ENCODE results near the gene LAGE3.

The LAGE3 gene

GRCh38 chrX:154430916-154431315 is 48.2 kb downstream of the LAGE3 start:
- POLR2A ChIA-PET: interaction anchor here (0.7 to 0.8 kb wide), 2 partner anchors 10 to 99 kb away, joined by 3 read pairs; no protein-coding TSS in a partner anchor
- DNase-seq: no peak
- WGBS (ENCODE audit: insufficient coverage): 45% methylated on average over 7 of the region's 7 CpGs
- Histone ChIP-seq H3K27ac (ENCODE audit: insufficient read depth in 1 of 2, low read depth in 1 of 2, low read length in 2 of 2, poor library complexity in 1 of 2, severe bottlenecking in 2 of 2) (peak overlapping the region in 1 of 2 experiments; percentile 43), H3K4me3 (ENCODE audit: control insufficient read depth in 1 of 7, extremely low read depth in 1 of 7, insufficient read depth in 4 of 7, low read depth in 2 of 7, low read length in 6 of 7) (peak overlapping the region in 3 of 7 experiments; percentile 9 to 43 (median 30)), H3K9me3 (ENCODE audit: control extremely low read depth in 1 of 5, control insufficient read depth in 4 of 5, insufficient read depth in 2 of 5, low read depth in 1 of 5, low read length in 4 of 5) (peaks cover 0 to under 1% (median 0%) of the 10 kb centered on the region in 5 experiments), H3K27me3 (replicated peaks in 2 of 5; ENCODE audit: control insufficient read depth in 4 of 5, insufficient read depth in 5 of 5, low read length in 4 of 5) (peaks cover 0 to 4% (median 0%) of the 10 kb centered on the region in 5 experiments), H3K4me1 (ENCODE audit: control extremely low read depth in 1 of 4, control insufficient read depth in 4 of 4, insufficient read depth in 4 of 4, low read length in 3 of 4) (peaks cover 0 to 40% (median 35%) of the 10 kb centered on the region in 4 experiments), H3K36me3 (ENCODE audit: control insufficient read depth in 4 of 4, insufficient read depth in 4 of 4, low read length in 3 of 4) (peaks cover 8 to 39% (median 23%) of the 10 kb centered on the region in 4 experiments)
- CTCF ChIA-PET: interaction anchor here (0.6 to 1.8 kb wide), 5 partner anchors 9 to 59 kb away, joined by 3 to 4 read pairs (median 3); partner anchors contain the start of genes RPL10 and SLC10A3

GRCh38 chrX:154430479-154430878 is 48.6 kb downstream of the LAGE3 start:
- ChIA-PET POLR2A (no interaction called here), CTCF (interaction anchor here (1.1 to 1.8 kb wide), 2 partner anchors 11 to 32 kb away, joined by 3 to 4 read pairs; partner anchors contain the start of gene RPL10)
- Histone ChIP-seq H3K36me3 (ENCODE audit: control insufficient read depth in 4 of 4, insufficient read depth in 4 of 4, low read length in 3 of 4) (peaks cover 8 to 35% (median 21%) of the 10 kb centered on the region in 4 experiments), H3K4me3 (ENCODE audit: control insufficient read depth in 1 of 7, extremely low read depth in 1 of 7, insufficient read depth in 4 of 7, low read depth in 2 of 7, low read length in 6 of 7) (peak overlapping the region in 3 of 7 experiments; percentile 9 to 43 (median 30)), H3K27me3 (replicated peaks in 2 of 5; ENCODE audit: control insufficient read depth in 4 of 5, insufficient read depth in 5 of 5, low read length in 4 of 5) (peaks cover 0 to 4% (median 0%) of the 10 kb centered on the region in 5 experiments), H3K9me3 (ENCODE audit: control extremely low read depth in 1 of 5, control insufficient read depth in 4 of 5, insufficient read depth in 2 of 5, low read depth in 1 of 5, low read length in 4 of 5) (no peaks in the 10 kb centered on the region), H3K4me1 (ENCODE audit: control extremely low read depth in 1 of 4, control insufficient read depth in 4 of 4, insufficient read depth in 4 of 4, low read length in 3 of 4) (peaks cover 0 to 40% (median 34%) of the 10 kb centered on the region in 4 experiments), H3K27ac (ENCODE audit: insufficient read depth in 1 of 2, low read depth in 1 of 2, low read length in 2 of 2, poor library complexity in 1 of 2, severe bottlenecking in 2 of 2) (peak overlapping the region in 1 of 2 experiments; percentile 43)
- 48% methylated on average over 6 of the region's 6 CpGs for WGBS (ENCODE audit: insufficient coverage)
- DNase-seq: peak in 2 of 3 donors; percentile 24 to 44

- ChIA-PET CTCF (interaction anchor here (0.8 to 1.8 kb wide), 2 partner anchors 12 to 30 kb away, joined by 3 to 4 read pairs; no protein-coding TSS in a partner anchor), POLR2A (no interaction called here)
- Histone ChIP-seq H3K27me3 (replicated peaks in 2 of 5; ENCODE audit: control insufficient read depth in 4 of 5, insufficient read depth in 5 of 5, low read length in 4 of 5) (peaks cover 0 to 4% (median 0%) of the 10 kb centered on the region in 5 experiments), H3K4me3 (ENCODE audit: control insufficient read depth in 1 of 7, extremely low read depth in 1 of 7, insufficient read depth in 4 of 7, low read depth in 2 of 7, low read length in 6 of 7) (peak overlapping the region in 4 of 7 experiments; percentile 70 to 84 (median 76)), H3K4me1 (ENCODE audit: control extremely low read depth in 1 of 4, control insufficient read depth in 4 of 4, insufficient read depth in 4 of 4, low read length in 3 of 4) (peaks cover 0 to 40% (median 34%) of the 10 kb centered on the region in 4 experiments), H3K27ac (ENCODE audit: insufficient read depth in 1 of 2, low read depth in 1 of 2, low read length in 2 of 2, poor library complexity in 1 of 2, severe bottlenecking in 2 of 2) (no peak overlapping the region), H3K36me3 (ENCODE audit: control insufficient read depth in 4 of 4, insufficient read depth in 4 of 4, low read length in 3 of 4) (peaks cover 8 to 31% (median 17%) of the 10 kb centered on the region in 4 experiments), H3K9me3 (ENCODE audit: control extremely low read depth in 1 of 5, control insufficient read depth in 4 of 5, insufficient read depth in 2 of 5, low read depth in 1 of 5, low read length in 4 of 5) (no peaks in the 10 kb centered on the region)
- no peak for DNase-seq
- WGBS (ENCODE audit: insufficient coverage): 100% methylated on average over 2 of the region's 2 CpGs
Observed at GRCh38 chrX:154429711-154430110, 49.4 kb downstream of the LAGE3 start.

GRCh38 chrX:154428176-154429171 is 50.6 kb downstream of the LAGE3 start, which contains the start of gene ATP6AP1:
Gene ATP6AP1, plus strand, starts transcription at chrX:154428677. Its CDS starts 16 bp downstream, at chrX:154428693.
- CTCF ChIA-PET: interaction anchor here (0.8 to 2.7 kb wide), 4 partner anchors 8 to 26 kb away, joined by 3 to 12 read pairs (median 3); partner anchors contain the start of genes DNASE1L1 and TAFAZZIN
- Histone ChIP-seq H3K27me3 (replicated peaks in 2 of 5; ENCODE audit: control insufficient read depth in 4 of 5, insufficient read depth in 5 of 5, low read length in 4 of 5) (peaks cover 0 to 4% (median 0%) of the 10 kb centered on the region in 5 experiments), H3K4me3 (ENCODE audit: control insufficient read depth in 1 of 7, extremely low read depth in 1 of 7, insufficient read depth in 4 of 7, low read depth in 2 of 7, low read length in 6 of 7) (peak within 1 kb of the TSS; percentile 49 to 84 (median 70)), H3K36me3 (ENCODE audit: control insufficient read depth in 4 of 4, insufficient read depth in 4 of 4, low read length in 3 of 4) (peaks cover 3 to 19% (median 9%) of the 10 kb centered on the region in 4 experiments), H3K27ac (ENCODE audit: insufficient read depth in 1 of 2, low read depth in 1 of 2, low read length in 2 of 2, poor library complexity in 1 of 2, severe bottlenecking in 2 of 2) (peak within 1 kb of the TSS in 1 of 2 experiments; percentile 74), H3K4me1 (ENCODE audit: control extremely low read depth in 1 of 4, control insufficient read depth in 4 of 4, insufficient read depth in 4 of 4, low read length in 3 of 4) (peaks cover 0 to 47% (median 42%) of the 10 kb centered on the region in 4 experiments), H3K9me3 (ENCODE audit: control extremely low read depth in 1 of 5, control insufficient read depth in 4 of 5, insufficient read depth in 2 of 5, low read depth in 1 of 5, low read length in 4 of 5) (no peaks in the 10 kb centered on the region)
- WGBS (ENCODE audit: insufficient coverage): 33% methylated on average over 86 of the region's 87 CpGs
- POLR2A ChIA-PET: interaction anchor here (0.7 to 1.1 kb wide), 2 partner anchors 16 to 30 kb away, joined by 3 read pairs; no protein-coding TSS in a partner anchor
- DNase-seq: peak; percentile 89 to 94 (median 93)
